ENCODE results near the gene PRMT2.

PRMT2 gene

DNA sequence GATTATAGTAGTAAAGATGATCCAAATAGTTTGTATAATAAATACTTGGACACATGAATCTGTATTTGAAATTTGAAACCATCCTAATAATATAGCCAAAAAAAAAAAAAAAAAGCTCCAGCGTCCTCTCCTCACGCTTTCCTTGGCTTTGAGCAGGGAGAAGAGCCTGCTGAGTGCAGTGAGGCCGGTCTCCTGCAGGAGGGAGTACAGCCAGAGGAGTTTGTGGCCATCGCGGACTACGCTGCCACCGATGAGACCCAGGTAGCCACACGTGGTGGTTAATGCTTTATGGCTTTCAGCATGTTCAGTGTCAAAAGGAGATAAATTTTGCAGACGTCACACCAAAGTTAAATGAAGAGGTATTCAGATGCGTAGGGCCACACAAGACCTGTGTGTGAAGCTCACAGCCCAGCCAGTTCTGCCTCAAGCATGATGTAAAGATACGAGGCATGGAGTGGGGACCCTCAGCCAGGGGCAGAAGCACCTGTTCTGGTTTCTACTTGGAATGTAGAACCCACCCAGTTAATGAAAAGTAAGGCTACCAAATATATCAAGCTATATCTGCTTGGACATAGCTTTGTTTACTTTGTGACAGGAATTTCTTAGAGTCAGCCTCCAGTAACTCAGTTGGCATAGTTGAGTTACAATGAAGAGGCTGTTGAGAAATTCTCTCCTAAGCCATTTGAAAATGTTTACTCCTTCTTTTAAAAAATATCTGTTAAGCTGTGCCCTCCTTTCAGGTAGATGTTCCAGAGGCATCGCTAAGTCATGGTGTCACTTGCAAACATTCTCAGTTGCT lies 8.1 kb downstream of the PRMT2 start:
- no peak for DNase-seq (ENCODE audit: low read depth in 2 of 2)

DNA sequence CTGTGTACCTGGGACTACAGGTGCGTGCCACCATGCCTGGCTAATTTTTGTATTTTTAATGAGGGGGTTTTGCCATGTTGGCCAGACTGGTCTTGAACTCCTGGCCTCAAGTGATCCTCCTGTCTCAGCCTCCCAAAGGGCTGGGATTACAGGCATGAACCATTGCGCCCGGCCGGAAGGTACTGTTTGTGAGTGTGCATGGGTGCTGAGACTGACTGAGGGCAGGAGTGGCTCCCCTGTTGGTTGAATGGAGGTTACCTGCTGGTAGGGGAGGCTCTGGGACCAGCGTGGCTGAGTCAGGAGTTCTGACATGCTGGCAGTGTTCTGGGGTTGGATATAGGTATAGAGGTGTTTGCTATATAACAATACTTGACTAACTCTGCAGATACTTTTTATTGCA lies 10.4 kb downstream of the PRMT2 start:
- DNase-seq (ENCODE audit: low read depth in 2 of 2) = no peak

DNA sequence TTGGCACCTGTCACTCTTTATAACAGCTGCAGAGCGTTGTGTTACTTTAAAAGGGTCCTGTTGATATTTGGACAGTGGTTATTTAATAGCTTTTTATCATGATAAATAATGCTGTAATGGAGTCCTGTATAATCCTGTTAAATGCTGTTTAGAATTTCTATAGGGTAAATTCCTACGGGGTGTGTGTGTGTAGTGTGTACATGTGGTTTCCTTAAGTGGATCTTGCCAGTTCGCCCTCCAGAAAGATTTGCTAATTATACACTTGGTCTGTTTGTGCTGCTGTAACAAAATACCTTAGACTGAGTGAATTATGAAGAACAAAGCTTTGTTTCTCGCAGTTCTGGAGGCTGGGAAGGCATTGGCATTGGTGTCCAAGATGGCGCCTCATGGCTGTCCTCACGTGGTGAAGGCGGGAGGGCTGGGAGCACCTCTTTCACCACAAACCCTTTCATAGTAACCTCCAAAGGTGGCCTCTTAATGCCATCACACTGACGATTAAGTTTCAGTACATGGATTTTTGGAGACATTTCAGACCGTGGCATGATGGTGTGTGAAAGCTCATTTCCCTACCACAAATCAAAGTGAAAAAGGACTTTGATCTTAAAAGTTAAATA lies 11.2 kb downstream of the PRMT2 start:
- no peak for DNase-seq (ENCODE audit: low read depth in 2 of 2)

GRCh38 chr21:46648539-46648938 lies 13.1 kb downstream of the PRMT2 start:
- DNase-seq (ENCODE audit: low read depth in 2 of 2) = no peak

DNA sequence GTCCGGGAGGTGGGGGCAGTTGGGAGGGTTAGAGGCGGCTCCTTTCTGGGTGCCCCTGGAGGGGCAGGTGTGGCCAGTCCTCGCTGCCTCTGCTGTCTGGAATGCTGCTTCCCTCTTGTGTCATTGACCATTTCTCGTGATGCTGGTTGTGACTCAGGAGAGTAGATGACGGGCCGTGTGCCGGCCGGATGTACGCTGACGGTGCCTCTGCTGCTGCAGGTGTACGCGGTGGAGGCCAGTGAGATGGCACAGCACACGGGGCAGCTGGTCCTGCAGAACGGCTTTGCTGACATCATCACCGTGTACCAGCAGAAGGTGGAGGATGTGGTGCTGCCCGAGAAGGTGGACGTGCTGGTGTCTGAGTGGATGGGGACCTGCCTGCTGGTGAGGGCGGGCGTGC lies 13.9 kb downstream of the PRMT2 start:
- no peak for DNase-seq (ENCODE audit: low read depth in 2 of 2)

DNA sequence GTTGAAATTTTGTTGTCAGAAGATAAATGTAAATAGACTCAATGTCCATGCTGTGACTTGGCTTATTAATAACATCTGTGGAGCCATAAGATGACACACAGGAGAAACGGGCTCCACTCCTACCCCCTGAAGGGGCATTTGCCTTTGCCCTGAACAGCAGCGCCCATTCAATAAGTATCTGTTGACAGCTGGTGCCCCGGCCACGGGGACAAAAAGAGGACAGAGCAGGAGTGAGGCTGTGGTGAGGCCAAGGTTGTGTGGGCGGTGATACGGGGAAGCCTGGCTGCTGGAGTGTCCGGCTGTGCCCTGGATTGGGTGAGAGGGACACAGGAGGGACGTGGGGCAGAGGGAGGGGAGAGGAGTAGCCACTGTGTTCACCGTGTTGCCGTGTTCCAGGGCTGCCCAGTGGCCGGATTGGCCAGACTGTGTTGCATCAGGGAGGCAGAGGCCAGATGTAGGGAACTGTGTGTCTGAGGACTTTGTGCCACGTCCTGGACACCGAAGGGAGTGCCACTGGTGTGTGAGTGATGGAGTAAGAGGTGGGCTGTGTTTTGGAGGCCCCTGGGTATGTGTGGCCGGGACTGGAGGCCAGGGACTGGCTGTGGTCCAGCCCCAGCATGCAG lies 15.1 kb downstream of the PRMT2 start:
- no peak for DNase-seq (ENCODE audit: low read depth in 2 of 2)

DNA sequence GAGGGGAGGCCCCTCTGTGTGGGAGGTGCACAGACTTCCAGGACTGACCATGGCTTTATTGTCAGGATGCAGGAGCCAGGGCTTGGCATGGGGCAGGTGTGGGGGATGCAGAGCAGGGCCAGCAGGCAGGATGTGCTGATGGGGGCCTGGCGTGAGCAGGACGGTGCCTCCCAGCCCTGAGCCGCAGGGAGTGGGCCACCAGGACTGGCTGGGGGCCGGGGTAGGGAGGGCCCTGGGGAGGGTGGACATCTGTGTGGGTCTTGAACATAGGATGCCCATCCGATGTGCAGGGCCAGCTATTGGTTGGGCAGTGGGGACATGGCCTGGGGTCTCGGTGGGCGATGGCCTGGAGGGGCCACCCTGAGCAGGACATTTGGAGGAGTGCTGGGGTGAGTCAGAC lies 15.6 kb downstream of the PRMT2 start:
- no peak for DNase-seq (ENCODE audit: low read depth in 2 of 2)

DNA sequence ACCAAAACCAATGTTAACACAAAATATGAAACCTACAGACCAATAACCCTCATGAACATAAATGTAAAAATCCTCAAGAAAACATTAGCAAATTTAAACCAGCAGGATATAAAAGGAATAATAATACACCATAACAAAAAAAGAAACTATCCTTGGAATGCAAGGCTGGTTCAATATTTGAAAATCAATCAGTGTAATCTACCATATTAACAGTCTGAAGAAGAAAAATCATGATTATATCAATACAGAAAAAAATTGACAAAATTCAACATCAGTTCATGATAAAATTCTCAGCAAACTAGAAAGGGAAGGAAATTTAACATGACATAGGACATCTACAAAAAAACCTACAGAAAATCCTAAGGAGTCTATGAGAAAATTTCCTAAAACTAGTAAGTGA lies 19.8 kb downstream of the PRMT2 start:
- DNase-seq (ENCODE audit: low read depth in 2 of 2) = no peak

- no peak for DNase-seq (ENCODE audit: low read depth in 2 of 2)
These were observed 21.3 kb downstream of the PRMT2 start for GRCh38 chr21:46656820-46657219.

- no peak for DNase-seq (ENCODE audit: low read depth in 2 of 2)
These were observed 25.0 kb downstream of the PRMT2 start for GRCh38 chr21:46660505-46660904.

DNA sequence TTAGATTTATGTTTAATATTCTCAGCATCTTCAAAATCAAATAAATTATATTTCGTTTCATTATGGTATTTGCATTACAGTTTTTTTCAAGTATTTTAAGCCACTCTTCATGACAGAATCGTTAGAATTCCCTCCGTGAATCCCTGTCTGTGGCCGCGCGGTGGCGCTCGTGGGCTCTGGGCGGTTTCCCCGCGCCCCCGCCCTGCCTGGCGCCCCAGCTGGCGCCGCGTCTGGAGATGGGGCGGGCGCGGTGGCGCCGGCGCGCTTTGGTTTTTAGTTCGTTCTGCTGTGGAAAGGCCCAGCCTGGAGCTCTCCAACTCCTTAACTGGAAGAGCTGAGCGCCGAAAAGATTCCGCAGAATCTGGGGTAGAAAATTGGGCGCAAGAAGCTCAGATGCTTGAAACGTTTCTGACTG lies 25.7 kb downstream of the PRMT2 start:
- peak in 1 of 2 donors; percentile 40 for DNase-seq (ENCODE audit: low read depth in 2 of 2)

GRCh38 chr21:46661642-46662366 lies 26.3 kb downstream of the PRMT2 start:
- DNase-seq (ENCODE audit: low read depth in 2 of 2) = no peak

- DNase-seq (ENCODE audit: low read depth in 2 of 2) = no peak
These were observed 26.8 kb downstream of the PRMT2 start for GRCh38 chr21:46662367-46662654.

DNA sequence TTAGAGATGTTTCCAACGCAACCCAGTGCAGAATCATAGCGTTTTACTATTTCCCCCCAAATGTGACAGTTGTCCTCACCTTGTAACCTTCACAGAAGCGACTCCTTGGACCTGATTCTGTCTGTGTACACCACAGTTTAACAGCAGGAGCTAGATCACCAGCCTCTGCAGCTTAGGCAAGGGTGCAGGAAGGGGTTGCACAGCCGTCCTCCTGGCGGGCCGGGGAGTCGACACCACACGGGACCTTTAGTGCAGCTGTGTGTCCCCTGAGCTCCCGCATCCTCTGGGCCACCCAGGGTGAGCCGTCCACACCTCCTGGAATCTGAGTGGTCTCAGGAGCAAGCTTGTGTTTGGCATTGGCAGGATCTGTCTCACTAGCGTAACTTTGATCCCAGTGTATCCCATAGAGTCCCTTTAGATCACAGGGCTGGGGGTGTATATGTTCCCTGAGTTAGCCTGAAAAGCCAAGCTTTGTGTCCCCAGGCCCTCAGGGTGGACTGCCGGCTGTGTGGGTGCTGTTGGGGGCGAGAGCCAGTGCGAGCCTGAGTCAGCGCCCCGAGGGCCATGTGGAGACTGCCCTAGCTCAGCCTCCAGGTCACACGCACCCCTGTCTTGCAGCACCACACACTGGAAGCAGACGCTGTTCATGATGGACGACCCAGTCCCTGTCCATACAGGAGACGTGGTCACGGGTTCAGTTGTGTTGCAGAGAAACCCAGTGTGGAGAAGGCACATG lies 27.5 kb downstream of the PRMT2 start:
- DNase-seq (ENCODE audit: low read depth in 2 of 2) = no peak

DNA sequence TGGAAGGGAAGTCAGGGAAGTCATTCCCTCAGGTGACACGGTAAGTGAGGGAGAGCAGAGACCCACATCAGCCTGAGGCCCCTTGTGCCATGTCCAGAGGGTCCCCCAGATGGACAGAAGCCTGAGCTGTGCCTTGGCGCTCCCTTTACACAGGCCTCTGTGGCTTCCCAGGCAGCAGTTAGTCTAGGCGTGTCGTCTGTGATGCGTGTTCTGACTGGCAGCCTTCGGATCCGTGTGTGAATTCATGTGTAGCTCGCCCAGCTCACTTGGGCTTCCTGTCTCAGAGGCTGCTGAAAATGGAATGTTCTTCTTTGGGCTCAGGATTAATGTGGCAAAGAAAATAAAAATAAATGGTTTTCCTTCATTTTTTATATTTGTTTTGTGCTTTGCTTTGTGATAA lies 28.3 kb downstream of the PRMT2 start:
- no peak for DNase-seq (ENCODE audit: low read depth in 2 of 2)

DNA sequence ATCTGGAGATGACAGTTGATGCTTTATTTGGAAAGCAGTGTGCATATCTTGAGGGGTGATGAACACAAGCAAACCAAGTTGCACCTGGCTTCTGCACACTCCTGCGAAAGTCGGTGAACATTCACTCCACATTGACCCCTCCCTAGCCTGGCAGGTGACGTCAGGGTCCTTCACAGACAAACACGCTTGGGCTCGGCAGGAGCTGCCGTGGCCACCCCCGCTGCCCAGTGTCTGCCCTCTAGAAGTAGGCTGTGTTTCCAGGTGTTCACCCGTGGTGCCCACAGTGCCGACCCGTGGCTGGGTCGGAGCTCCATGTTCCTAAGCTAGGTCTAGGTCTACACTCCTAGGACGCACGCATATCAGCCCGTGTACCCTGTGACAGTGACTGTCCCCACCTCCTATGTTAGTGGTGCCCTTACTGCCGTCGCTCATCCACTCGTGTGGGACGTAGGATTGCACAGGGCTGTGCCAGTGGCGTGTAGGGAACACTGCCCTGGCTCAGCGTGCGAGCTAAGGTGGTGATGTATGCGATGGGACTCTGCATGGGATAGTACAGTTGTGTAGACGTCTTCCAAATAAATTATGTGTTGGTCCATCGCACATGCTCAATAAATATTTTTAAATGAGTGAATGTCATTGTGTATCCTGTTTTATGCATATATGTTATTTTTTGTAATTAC lies 29.0 kb downstream of the PRMT2 start:
- DNase-seq (ENCODE audit: low read depth in 2 of 2) = no peak

GRCh38 chr21:46665566-46665965 lies 30.1 kb downstream of the PRMT2 start:
- DNase-seq (ENCODE audit: low read depth in 2 of 2) = no peak

- peak in 1 of 2 donors; percentile 8 for DNase-seq (ENCODE audit: low read depth in 2 of 2)
These were observed 31.7 kb downstream of the PRMT2 start for GRCh38 chr21:46666941-46667740.

GRCh38 chr21:46667741-46668380 lies 32.4 kb downstream of the PRMT2 start:
- peak in 1 of 2 donors; percentile 8 for DNase-seq (ENCODE audit: low read depth in 2 of 2)

- no peak for DNase-seq (ENCODE audit: low read depth in 2 of 2)
These were observed 32.9 kb downstream of the PRMT2 start for GRCh38 chr21:46668381-46668780.
